ENCODE measurements around the gene IRAK1. TPM values are rescaled to one million over a fixed set of nuclear protein-coding genes. Genes with fewer than 3 reads are reported as not detected.
"Not testable (repeated sequence)": the region's sequence is repeated elsewhere in the genome, so short reads cannot be mapped to it uniquely, and the experiment has no call there.

IRAK1 gene
- total RNA-seq, 1 donor from 2014 or later: 73.1 TPM

DNA sequence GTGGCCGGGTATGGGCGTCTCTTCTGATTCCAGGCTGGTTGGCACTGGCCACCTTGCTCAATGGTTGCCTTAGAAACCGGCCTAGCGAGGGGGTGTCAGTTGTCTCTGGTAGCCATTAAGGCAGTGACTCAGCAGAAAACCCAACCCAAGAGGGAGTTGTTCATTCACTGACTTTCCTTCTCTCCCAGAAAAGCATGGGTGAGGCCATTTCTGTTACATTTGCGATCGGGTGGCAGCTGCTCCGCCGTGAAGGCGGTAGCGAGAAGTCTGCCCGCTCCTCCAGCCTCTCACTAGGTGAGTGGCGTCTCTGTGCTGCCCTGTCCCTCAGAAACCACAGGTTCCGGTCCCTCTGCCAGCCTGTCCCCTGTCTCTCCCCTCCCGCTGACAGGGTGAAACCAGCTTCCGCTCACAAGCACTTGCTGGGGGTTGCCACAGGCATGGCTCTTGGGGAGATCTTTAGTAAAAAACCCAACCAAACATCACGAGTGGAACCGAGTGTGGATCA is 17.4 kb downstream of the IRAK1 start:
- H3K27ac ChIP-seq: peak overlapping the region; percentile 49
- TF ChIP-seq, protein P1, sequence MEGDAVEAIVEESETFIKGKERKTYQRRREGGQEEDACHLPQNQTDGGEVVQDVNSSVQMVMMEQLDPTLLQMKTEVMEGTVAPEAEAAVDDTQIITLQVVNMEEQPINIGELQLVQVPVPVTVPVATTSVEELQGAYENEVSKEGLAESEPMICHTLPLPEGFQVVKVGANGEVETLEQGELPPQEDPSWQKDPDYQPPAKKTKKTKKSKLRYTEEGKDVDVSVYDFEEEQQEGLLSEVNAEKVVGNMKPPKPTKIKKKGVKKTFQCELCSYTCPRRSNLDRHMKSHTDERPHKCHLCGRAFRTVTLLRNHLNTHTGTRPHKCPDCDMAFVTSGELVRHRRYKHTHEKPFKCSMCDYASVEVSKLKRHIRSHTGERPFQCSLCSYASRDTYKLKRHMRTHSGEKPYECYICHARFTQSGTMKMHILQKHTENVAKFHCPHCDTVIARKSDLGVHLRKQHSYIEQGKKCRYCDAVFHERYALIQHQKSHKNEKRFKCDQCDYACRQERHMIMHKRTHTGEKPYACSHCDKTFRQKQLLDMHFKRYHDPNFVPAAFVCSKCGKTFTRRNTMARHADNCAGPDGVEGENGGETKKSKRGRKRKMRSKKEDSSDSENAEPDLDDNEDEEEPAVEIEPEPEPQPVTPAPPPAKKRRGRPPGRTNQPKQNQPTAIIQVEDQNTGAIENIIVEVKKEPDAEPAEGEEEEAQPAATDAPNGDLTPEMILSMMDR (IDR thresholded peaks at IDR 0.05): no peak
- ATAC-seq (peak; percentile 67 to 87), DNase-seq (peak; percentile 70)
- intact Hi-C loops (cut with DNase I): no loop called here
- H3K4me1 ChIP-seq: no peaks in the 10 kb centered on the region
- no peaks in the 10 kb centered on the region for H3K9me3 ChIP-seq
- no peaks in the 10 kb centered on the region for H3K27me3 ChIP-seq (ENCODE audit: low read depth)
- H3K4me3 ChIP-seq: no peak overlapping the region
- H3K36me3 ChIP-seq: no peaks in the 10 kb centered on the region

DNA sequence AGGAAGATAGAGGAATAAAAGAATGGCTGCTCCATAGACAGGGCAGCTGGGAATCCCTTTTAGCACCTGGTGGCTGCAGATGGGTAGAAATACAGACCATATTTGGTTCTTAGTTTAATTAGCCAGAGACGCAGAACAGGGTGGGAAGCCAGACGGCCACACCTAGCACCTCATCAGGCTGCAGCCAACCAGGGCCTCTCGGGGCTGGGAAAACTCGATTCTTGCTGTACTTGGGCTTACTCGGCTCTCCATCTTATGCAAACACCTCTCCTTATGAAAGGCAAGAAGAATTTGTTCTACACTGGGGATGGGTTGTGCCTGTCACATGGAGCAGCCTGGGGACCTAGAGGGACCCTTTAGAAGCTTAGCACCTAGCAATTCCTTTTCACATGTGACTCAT is 19.7 kb downstream of the IRAK1 start:
- ATAC-seq (peak; percentile 74 to 83), DNase-seq (no peak)
- Histone ChIP-seq H3K4me3 (no peak overlapping the region), H3K27ac (no peak overlapping the region), H3K9me3 (no peaks in the 10 kb centered on the region), H3K27me3 (ENCODE audit: low read depth) (no peaks in the 10 kb centered on the region), H3K4me1 (no peaks in the 10 kb centered on the region), H3K36me3 (no peaks in the 10 kb centered on the region)
- TF ChIP-seq, protein P1 (IDR thresholded peaks at IDR 0.05): no peak
- intact Hi-C loops (cut with DNase I): no loop called here

DNA sequence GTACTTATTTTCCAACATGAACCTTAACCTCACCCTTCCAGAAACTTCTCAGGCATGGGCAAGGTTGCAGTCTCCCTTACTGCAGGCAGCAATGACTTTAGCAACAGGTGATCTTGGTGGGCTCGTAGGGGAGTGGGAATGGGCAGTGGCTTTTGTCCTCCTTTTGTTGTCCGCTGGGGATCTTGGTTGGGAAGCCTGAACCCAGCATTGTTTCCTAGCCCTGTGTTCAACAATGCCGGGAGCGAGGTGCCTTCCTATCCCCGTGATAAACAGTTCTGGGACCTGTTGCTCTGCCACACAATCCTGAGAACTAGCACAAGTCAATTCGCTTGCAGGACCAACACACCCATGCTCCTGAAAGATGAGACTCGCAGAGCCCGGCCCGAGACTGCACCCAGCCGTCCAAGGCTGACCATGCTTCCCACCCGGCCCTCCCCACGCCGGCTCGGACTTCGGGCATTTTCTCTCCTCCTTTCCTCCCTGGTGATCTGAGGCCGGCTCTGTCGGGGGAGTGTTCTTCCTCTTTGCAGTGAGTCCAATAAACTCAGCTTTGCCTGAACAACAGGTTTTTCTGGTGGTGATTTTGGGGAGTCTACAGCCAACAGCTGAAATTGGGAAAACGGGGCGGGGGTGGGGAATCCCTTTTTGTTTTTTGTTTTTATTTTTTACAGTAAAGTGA is 20.2 kb downstream of the IRAK1 start:
- TF ChIP-seq, protein P1 (IDR thresholded peaks at IDR 0.05): no peak
- no peak overlapping the region for H3K27ac ChIP-seq
- DNase-seq: no peak
- no peaks in the 10 kb centered on the region for H3K9me3 ChIP-seq
- H3K36me3 ChIP-seq: no peaks in the 10 kb centered on the region
- no peaks in the 10 kb centered on the region for H3K4me1 ChIP-seq
- H3K4me3 ChIP-seq: no peak overlapping the region
- peak in 1 of 2 donors; percentile 36 for ATAC-seq
- no peaks in the 10 kb centered on the region for H3K27me3 ChIP-seq (ENCODE audit: low read depth)
- intact Hi-C loops (cut with DNase I): no loop called here

DNA sequence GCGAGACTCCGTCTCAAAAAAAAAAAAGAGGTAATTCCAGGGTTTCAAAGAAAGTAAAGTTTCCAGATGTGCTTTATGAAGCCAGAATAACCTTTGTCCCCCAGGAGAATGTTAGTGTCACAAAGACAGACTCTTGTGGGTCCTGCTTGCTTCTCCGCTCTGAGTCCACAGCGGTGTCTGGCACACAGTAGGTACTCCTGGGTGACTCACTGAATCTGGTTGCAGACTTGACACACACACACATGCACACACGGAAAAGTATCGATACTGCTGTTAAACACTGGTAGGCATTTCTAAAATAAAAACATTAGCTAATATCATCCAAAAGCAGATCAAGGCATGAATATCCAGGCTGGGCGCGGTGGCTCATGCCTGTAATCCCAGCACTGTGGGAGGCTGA is 24.2 kb downstream of the IRAK1 start:
- Histone ChIP-seq H3K4me3 (no peak overlapping the region), H3K27me3 (ENCODE audit: low read depth) (no peaks in the 10 kb centered on the region), H3K36me3 (no peaks in the 10 kb centered on the region), H3K9me3 (no peaks in the 10 kb centered on the region), H3K27ac (no peak overlapping the region), H3K4me1 (no peaks in the 10 kb centered on the region)
- TF ChIP-seq, protein P1 (IDR thresholded peaks at IDR 0.05): no peak
- DNase-seq: no peak
- intact Hi-C loops (cut with DNase I): no loop called here
- ATAC-seq: no peak

DNA sequence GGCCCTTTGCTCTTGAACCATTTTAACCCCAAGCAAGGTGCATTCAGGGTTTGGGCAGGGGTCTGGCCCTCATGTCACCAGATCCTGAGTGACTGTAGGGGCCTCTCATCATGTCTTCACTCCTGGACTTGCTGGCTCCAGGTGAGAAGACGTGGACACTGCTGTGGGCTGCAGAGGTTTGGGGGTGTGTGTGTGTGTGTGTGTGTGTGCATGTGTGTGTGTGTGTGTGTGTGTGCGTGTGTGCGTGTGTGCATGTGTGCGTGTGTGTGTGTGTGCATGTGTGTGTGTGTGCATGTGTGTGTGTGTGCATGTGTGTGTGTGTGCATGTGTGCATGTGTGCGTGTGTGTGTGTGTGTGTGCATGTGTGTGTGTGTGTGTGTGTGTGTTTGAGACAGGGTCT is 25.3 kb downstream of the IRAK1 start:
- ATAC-seq; H3K4me3 ChIP-seq; DNase-seq; intact Hi-C loops (cut with DNase I); H3K27me3 ChIP-seq (ENCODE audit: low read depth); H3K4me1 ChIP-seq; H3K9me3 ChIP-seq; H3K36me3 ChIP-seq; H3K27ac ChIP-seq: not testable (repeated sequence)

DNA sequence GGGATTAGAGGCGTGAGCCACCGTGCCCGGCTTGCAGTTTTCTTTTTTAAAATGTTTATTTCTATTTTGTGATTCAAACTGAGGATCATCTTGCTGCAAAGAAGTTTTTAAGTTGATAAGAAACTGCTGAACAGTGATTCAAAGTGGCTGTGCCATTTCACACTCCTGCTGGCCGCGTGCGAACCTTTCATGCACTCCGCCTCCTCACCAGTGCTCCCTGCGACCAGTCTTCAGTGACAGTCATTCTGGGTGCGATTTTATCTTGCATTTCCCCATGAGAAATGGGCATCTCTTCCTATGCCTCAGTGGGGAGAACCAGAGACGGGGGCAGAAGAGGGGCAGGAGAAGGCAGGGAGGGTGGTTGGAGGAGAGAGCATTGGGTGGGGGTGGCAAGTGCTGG is 25.7 kb downstream of the IRAK1 start:
- H3K27me3 ChIP-seq (ENCODE audit: low read depth): no peaks in the 10 kb centered on the region
- no peaks in the 10 kb centered on the region for H3K36me3 ChIP-seq
- ATAC-seq (no peak), DNase-seq (no peak)
- no peaks in the 10 kb centered on the region for H3K4me1 ChIP-seq
- no peaks in the 10 kb centered on the region for H3K9me3 ChIP-seq
- intact Hi-C loops (cut with DNase I): no loop called here
- no peak overlapping the region for H3K27ac ChIP-seq
- TF ChIP-seq, protein P1 (IDR thresholded peaks at IDR 0.05): no peak
- no peak overlapping the region for H3K4me3 ChIP-seq
